GM12872 (cell line): ENCODE measurements around the gene POP7.

ENCODE experiments used
- TF ChIP-seq, protein P1 (sequence below): IDR thresholded peaks from 3 replicates; pipeline ENCODE4 v1.5.1; 2011; ENCODE audit warnings: low read depth, mild to moderate bottlenecking, low read length, moderate library complexity; ENCODE audit not compliant: insufficient read depth

Gene POP7

DNA sequence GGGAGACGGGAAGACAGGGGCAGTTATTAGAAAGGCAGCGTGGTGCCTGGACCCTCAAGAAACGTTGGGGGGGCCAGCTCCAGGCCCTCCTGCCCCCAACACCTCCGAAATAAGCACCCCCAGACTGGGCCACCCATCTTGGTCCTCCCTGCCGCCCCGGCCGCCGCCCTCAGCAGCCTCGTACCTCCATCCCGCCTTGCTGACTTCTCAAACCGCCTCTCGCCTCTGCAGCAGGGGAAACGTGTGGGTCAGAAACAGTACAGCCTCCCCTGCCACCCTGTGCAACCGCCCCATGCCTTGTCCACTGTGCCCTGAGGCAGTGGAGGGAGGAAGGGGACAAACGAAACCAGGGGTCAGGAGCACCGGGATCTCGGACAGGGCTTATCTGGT, 19.1 kb upstream of the POP7 start:
- TF ChIP-seq, protein P1, sequence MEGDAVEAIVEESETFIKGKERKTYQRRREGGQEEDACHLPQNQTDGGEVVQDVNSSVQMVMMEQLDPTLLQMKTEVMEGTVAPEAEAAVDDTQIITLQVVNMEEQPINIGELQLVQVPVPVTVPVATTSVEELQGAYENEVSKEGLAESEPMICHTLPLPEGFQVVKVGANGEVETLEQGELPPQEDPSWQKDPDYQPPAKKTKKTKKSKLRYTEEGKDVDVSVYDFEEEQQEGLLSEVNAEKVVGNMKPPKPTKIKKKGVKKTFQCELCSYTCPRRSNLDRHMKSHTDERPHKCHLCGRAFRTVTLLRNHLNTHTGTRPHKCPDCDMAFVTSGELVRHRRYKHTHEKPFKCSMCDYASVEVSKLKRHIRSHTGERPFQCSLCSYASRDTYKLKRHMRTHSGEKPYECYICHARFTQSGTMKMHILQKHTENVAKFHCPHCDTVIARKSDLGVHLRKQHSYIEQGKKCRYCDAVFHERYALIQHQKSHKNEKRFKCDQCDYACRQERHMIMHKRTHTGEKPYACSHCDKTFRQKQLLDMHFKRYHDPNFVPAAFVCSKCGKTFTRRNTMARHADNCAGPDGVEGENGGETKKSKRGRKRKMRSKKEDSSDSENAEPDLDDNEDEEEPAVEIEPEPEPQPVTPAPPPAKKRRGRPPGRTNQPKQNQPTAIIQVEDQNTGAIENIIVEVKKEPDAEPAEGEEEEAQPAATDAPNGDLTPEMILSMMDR, result no peak

DNA sequence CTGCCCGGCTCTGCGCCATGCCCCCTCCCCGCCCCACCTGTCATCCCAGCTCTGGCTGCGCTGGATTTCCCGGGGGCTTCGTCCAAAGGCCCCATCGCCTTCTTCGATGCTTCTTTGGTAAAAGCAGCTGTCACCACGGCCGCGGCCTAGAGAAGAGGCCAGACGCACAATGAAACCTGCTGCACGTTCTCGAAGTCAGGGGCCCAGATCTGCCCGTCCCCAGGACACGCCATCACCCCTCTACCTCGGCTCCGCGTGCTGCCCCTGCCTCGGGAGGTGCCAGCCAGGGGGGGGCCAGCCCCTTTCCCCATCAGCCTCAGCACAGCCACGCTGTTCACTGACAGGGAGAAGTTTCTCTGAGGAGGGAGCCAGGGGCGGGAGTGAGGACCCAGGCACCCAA, 18.7 kb upstream of the POP7 start:
- TF ChIP-seq, protein P1, result no peak

DNA sequence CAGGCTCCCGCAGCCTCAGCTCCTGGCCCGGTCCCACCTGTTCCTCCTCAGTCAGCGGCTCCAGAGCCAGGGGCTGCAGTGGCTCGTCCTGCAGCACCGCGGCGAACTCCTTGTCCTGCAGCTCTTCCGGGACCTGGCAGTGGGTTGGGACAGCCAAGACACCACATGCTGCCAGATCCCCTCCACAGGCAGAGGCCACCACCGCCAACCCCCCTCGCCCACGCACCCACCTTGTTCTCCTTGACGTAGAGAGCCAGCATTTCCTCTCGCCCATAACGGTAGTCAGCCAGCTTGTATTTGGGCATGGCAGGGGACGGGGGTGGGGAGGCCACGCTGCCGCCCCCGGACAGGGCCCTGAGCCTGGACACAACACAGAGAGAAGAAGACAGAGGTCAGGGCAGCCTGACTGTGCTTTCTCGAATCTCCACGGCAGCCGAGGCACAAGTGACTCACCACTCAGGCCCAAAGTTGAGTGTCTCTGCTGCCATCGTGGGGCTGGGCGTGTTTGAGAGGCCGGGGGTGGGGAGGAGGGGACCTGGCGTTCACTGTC, 18.1 kb upstream of the POP7 start:
- TF ChIP-seq, protein P1, result no peak

DNA sequence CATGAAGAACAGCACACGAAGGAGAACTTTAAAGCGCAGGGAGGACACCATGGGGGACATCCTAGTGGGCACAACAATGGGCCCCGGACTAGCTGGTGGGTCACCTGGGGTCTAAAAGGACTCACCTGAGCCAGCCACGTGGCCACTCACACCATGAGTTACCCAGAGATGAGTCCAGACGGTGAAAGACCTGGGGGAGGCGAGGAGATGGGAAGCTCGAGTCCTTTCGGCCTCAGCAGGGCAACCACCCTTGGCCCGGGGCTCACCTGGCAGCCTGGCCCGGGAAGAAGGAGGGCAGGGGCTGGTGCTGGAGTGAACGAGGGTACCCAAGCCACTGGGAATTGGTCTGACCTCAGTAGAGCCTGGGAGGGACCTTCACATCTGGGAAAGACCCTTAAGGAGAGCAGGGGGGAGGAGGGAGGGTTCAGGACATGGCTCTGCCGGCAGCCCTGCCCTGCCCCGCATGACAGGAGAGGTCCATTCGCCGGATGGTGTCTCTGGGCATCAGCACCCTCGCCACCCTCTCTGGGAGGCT, 17.5 kb upstream of the POP7 start:
- TF ChIP-seq, protein P1, result no peak

DNA sequence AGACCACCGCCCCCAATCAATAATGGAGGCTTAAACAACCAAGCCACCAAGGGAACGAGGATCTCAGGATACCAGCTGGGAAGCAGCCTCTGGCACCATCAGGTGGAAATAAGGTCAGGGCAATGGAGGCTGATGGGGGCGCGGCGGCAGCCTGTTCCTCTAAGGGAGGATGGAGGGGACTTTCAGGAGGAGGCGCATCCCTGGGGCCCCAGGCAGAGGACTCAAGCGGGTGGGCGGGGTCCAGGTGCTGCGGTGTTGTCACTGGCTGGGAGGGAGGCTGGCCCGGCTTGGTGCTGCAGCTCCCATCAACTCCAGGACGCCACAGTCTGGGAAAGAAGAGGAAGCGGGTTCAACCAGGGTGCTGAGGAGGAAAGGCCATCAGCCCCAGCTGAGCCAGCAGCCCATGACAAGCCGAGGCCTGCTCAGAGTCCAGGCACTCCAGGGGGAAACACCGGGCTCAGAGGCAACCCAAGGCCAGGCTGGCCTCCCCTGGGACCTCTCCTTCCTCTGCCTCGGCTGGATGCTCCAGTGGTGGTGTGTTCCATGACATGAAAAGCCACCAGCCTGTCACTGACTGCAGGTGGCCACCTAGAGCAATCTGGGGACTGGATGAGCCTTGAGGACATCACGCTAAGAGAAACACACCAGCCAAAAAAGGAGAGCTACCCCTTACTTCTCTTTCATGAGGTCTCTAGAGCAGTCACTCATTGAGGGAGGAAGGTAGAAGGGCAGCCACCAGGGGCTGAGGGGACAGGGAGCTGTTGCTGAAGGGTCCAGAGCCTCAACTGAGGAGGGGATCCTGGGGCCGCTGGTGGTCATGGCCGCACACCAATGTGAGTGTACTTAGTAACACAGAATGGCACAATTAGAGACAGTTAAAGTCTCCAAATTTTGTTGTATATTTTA, 16.4 kb upstream of the POP7 start:
- TF ChIP-seq, protein P1, result peak; percentile 25; the same call in 1 of the 3 replicates

DNA sequence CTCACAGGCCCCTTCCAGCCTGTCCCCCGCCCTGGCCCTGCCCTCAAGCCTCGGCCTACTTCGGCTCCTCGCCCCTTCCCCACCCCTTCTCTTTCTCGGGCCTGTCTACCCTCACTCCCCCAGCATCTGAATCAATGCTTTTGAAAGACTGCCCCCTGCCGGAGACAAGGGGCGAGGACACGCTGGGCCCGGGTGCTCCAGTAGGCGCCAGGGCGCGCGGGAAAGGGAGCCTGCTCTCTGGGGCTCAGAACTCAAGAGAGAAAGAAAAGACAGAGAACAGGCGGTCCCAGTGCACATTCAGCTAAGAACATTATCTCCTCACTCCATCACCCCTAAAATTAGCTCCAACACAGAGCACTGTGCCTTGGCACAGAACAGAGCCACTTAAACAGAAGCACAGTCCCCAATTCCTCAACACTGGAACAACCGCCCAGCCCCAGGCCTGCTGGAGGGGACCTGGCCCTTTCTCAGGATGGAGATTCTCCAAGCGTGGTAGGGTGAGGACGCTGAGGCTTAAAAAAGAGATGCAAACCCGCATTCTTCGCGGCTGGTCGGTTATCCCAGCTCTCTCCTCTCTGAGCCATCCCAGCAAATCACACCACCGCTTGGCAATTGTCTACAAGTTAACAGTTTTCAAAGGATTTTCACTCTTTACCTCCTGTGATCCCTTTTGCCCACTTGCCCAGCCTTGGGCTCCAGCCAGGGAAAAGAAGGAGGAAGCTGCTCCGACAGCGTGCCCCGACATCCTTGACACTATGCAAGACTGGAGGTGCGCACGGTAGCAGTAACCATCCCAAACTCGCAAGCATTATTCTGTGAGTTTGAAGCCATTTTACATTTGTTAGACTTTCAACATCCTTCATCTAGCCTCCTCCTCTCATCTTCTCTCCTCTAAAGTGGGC, 14.0 kb upstream of the POP7 start:
- TF ChIP-seq, protein P1, result peak; percentile 83

DNA sequence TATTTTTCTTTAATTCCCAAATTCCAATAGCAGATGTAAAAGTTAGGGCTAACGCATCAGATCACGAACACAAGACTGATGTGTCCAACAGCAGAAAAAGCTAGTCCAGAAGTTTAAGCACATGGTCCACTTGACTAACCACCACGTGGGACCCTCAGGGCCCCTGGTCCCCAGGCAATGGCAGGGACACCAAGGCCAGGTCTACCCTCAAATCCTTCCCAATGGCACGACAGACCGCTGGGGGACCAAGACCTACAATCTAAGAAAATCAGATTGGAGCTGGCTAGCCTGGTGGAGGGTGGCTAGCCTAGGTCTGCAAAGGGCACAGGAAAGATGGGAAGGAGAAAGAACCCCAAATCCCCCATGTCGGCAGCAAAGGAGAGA, 13.4 kb upstream of the POP7 start:
- TF ChIP-seq, protein P1, result no peak
